MCF 10A (cell line): ENCODE results near the gene PLEKHM3. TPM values are rescaled to one million over a fixed set of nuclear protein-coding genes. Genes with fewer than 3 reads are reported as not detected.

ENCODE experiments used
- BruUV-seq: library from RNA; stranded (reverse); fragments of 400-500 nt; replicated peaks from 2 replicates; lab custom pipeline; 2021; lab: Mats Ljungman, UMichigan
- CTCF ChIA-PET: fragments of 300-600 bp; sonication (Branson Sonifier 250); formaldehyde crosslinking; extraction: SDS; loops from one replicate; lab custom pipeline; 2021; ENCODE audit warnings: antibody characterized with exemption, inconsistent platforms; lab: Yijun Ruan, JAX
- POLR2A ChIA-PET: fragments of 300-600, 350-650 bp; sonication (Branson Sonifier 250); formaldehyde crosslinking; extraction: SDS; loops from one replicate; lab custom pipeline; 2020; ENCODE audit warnings: antibody characterized with exemption, inconsistent platforms; lab: Yijun Ruan, JAX
- DNase-seq: peaks from one replicate; pipeline ENCODE4 v3.0.0-alpha.2; 2018; ENCODE audit not compliant: unreplicated experiment
- H3K27ac Mint-ChIP-seq: one replicate; pipeline ENCODE4 v1.8.0; 2022; ENCODE audit warnings: mild to moderate bottlenecking, low read depth, mixed read lengths; ENCODE audit not compliant: unreplicated experiment
- H3K27me3 Mint-ChIP-seq: one replicate; pipeline ENCODE4 v1.8.0; 2022; ENCODE audit warnings: mixed read lengths; ENCODE audit not compliant: insufficient read depth, unreplicated experiment
- H3K36me3 Mint-ChIP-seq: one replicate; pipeline ENCODE4 v1.8.0; 2022; ENCODE audit warnings: mild to moderate bottlenecking, moderate library complexity, mixed read lengths; ENCODE audit not compliant: insufficient read depth, unreplicated experiment
- H3K4me1 Mint-ChIP-seq: one replicate; pipeline ENCODE4 v1.8.0; 2022; ENCODE audit warnings: mixed read lengths; ENCODE audit not compliant: insufficient read depth, unreplicated experiment
- H3K4me3 Mint-ChIP-seq: one replicate; pipeline ENCODE4 v1.8.0; 2022; ENCODE audit warnings: mild to moderate bottlenecking, moderate library complexity, mixed read lengths; ENCODE audit not compliant: unreplicated experiment
- H3K9me3 Mint-ChIP-seq: one replicate; pipeline ENCODE4 v1.8.0; 2022; ENCODE audit warnings: mixed read lengths; ENCODE audit not compliant: unreplicated experiment
- intact Hi-C: fragments of 100-400 bp; cut with micrococcal nuclease; formaldehyde crosslinking; loops from 2 replicates; pipeline ENCODE4 v1.14.1; 2022
- total RNA-seq: library from RNA; stranded (reverse); gene quantifications from 2 replicates; pipeline ENCODE4 v1.2.3, GENCODE V29; 2022
- TF ChIP-seq, protein P1 (sequence below): fragments of 200-600 bp; IDR thresholded peaks from one replicate; pipeline ENCODE4 v1.8.0; 2022; ENCODE audit warnings: antibody characterized with exemption, mild to moderate bottlenecking; ENCODE audit not compliant: unreplicated experiment

The PLEKHM3 gene
- total RNA-seq, 1 experiment from 2014 or later, result 5.4 TPM

DNA sequence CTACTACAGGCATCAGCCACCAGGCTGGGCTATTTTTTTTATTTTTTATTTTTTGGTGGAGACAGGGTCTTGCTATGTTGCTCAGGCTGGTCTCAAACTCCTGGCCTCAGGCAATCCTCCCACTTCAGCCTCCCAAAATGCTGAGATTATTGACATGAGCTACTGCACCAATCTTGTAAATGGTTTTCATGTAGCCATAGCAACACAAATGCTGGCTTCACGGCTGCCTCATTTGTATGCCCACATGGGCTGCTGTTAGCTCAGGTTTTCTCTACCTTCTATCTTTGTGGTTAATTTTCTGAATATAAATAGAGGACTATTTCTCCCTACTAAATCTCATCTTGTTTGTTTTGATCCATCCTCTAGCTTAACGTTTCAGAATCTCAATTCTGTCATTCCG, 58.2 kb downstream of the PLEKHM3 start:
- no peak overlapping the region for H3K27ac Mint-ChIP-seq
- no peak for DNase-seq
- H3K4me1 Mint-ChIP-seq, result no peaks in the 10 kb centered on the region
- TF ChIP-seq, protein P1, sequence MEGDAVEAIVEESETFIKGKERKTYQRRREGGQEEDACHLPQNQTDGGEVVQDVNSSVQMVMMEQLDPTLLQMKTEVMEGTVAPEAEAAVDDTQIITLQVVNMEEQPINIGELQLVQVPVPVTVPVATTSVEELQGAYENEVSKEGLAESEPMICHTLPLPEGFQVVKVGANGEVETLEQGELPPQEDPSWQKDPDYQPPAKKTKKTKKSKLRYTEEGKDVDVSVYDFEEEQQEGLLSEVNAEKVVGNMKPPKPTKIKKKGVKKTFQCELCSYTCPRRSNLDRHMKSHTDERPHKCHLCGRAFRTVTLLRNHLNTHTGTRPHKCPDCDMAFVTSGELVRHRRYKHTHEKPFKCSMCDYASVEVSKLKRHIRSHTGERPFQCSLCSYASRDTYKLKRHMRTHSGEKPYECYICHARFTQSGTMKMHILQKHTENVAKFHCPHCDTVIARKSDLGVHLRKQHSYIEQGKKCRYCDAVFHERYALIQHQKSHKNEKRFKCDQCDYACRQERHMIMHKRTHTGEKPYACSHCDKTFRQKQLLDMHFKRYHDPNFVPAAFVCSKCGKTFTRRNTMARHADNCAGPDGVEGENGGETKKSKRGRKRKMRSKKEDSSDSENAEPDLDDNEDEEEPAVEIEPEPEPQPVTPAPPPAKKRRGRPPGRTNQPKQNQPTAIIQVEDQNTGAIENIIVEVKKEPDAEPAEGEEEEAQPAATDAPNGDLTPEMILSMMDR, result no peak
- no peaks in the 10 kb centered on the region for H3K27me3 Mint-ChIP-seq
- ChIA-PET POLR2A (interaction anchor here (1.4 kb wide), 1 partner anchor 9 kb away, joined by 5 read pairs; no protein-coding TSS in a partner anchor), CTCF (interaction anchor here (0.6 to 2.0 kb wide), 3 partner anchors 9 to 221 kb away, joined by 3 to 7 read pairs (median 7); no protein-coding TSS in a partner anchor)
- no peak overlapping the region for H3K4me3 Mint-ChIP-seq
- H3K36me3 Mint-ChIP-seq, result peaks cover 6% of the 10 kb centered on the region
- BruUV-seq, result no TSS peak
- H3K9me3 Mint-ChIP-seq, result no peaks in the 10 kb centered on the region
- intact Hi-C loops, result no loop called here

DNA sequence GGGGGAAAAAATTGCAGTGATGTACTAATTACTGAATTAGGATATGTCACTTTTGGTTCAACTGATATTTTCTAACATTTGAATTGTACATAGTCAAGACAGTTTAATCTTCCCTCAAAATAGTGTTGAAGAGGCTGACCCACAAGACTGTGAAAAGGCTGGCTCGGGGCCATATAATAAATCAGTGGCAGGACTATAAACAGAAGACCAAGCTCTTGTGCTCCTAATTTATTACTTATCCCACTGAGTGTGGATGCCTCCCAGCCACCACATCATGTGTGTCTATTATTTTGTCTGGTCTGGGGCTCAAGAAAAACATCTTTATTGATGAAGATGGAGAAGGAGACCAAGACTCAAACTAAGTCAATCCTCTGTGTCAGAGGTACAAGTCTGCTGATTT, 64.4 kb downstream of the PLEKHM3 start:
- TF ChIP-seq, protein P1, result no peak
- CTCF ChIA-PET, result no interaction called here
- H3K27me3 Mint-ChIP-seq, result no peaks in the 10 kb centered on the region
- no peaks in the 10 kb centered on the region for H3K9me3 Mint-ChIP-seq
- POLR2A ChIA-PET, result no interaction called here
- H3K4me1 Mint-ChIP-seq, result no peaks in the 10 kb centered on the region
- no peak for DNase-seq
- no peaks in the 10 kb centered on the region for H3K36me3 Mint-ChIP-seq
- no TSS peak for BruUV-seq
- intact Hi-C loops, result no loop called here
- H3K27ac Mint-ChIP-seq, result no peak overlapping the region
- no peak overlapping the region for H3K4me3 Mint-ChIP-seq

DNA sequence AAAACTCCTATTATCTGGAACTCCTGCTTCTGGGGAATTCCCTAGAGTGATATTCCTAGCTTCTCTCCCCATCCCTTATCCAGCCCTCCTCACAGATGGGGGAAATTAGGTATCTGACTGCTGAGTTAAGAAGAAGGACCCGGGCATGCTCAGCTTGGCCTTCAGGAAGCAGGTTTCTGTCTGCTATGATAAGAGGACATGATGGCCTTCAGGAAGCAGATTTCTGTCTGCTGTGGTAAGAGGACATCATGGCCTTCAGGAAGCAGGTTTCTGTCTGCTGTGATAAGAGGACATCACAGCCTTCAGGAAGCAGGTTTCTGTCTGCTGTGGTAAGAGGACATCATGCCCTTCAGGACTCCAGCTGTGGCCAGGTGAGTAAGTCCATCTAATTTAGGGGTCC, 65.2 kb downstream of the PLEKHM3 start:
- intact Hi-C loops, result no loop called here
- ChIA-PET CTCF (interaction anchor here (0.6 to 0.7 kb wide), 2 partner anchors 12 to 214 kb away, joined by 4 read pairs; no protein-coding TSS in a partner anchor), POLR2A (interaction anchor here (0.7 kb wide), 2 partner anchors 13 to 23 kb away, joined by 3 read pairs; no protein-coding TSS in a partner anchor)
- H3K4me1 Mint-ChIP-seq, result no peaks in the 10 kb centered on the region
- no TSS peak for BruUV-seq
- H3K36me3 Mint-ChIP-seq, result no peaks in the 10 kb centered on the region
- no peaks in the 10 kb centered on the region for H3K27me3 Mint-ChIP-seq
- no peak overlapping the region for H3K27ac Mint-ChIP-seq
- no peak overlapping the region for H3K4me3 Mint-ChIP-seq
- TF ChIP-seq, protein P1, result no peak
- H3K9me3 Mint-ChIP-seq, result no peaks in the 10 kb centered on the region
- no peak for DNase-seq

DNA sequence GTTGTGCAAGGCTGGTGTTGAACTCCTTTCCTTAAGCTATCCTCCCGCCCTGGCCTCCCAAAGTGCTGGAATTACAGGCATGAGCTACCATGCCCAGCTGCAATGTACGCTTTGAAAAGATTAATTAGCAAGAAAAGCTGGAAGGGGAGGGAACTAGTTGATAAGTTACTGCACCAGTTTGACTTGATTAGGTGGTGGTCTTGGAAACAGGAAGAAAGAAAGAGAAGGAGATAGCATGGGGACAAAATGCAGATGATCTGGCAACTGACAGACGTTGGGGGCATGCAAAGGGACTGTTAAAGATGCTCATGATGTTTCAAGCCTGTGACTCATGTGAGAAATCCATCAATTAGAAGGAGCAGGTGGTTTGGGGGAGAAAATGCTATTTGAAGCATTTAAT, 68.6 kb downstream of the PLEKHM3 start:
- TF ChIP-seq, protein P1, result no peak
- H3K36me3 Mint-ChIP-seq, result no peaks in the 10 kb centered on the region
- H3K9me3 Mint-ChIP-seq, result no peaks in the 10 kb centered on the region
- intact Hi-C loops, result no loop called here
- no peak overlapping the region for H3K27ac Mint-ChIP-seq
- CTCF ChIA-PET, result interaction anchor here (0.6 to 1.2 kb wide), 4 partner anchors 68 to 318 kb away, joined by 3 to 4 read pairs (median 3); no protein-coding TSS in a partner anchor
- no peaks in the 10 kb centered on the region for H3K4me1 Mint-ChIP-seq
- no TSS peak for BruUV-seq
- DNase-seq, result no peak
- no peaks in the 10 kb centered on the region for H3K27me3 Mint-ChIP-seq
- no peak overlapping the region for H3K4me3 Mint-ChIP-seq
- POLR2A ChIA-PET, result interaction anchor here (1.7 kb wide), 1 partner anchor 10 kb away, joined by 5 read pairs; no protein-coding TSS in a partner anchor
